H7 (cell line): ENCODE data around the gene UMODL1. TPM values are rescaled to one million over a fixed set of nuclear protein-coding genes. Genes with fewer than 3 reads are reported as not detected.

Experiments
- DNase-seq: peaks from one replicate; pipeline ENCODE4 v3.0.0; 2012
- H3K27me3 ChIP-seq: 2 replicates; pipeline ENCODE4 v1.6.0; 2011; ENCODE audit warnings: mild to moderate bottlenecking, low read length; ENCODE audit not compliant: control insufficient read depth, insufficient read depth
- H3K36me3 ChIP-seq: replicated peaks from 2 replicates; pipeline ENCODE4 v1.5.1; 2011; ENCODE audit warnings: low read length; ENCODE audit not compliant: control insufficient read depth, insufficient read depth
- H3K4me3 ChIP-seq: 2 replicates; pipeline ENCODE4 v1.5.1; 2011; ENCODE audit warnings: low read depth, mild to moderate bottlenecking, control low read depth, low read length, moderate library complexity; ENCODE audit not compliant: insufficient read depth
- total RNA-seq: library from RNA; depleted of rRNA; stranded (reverse); fragments of >200 nt; shearing (Covaris generic); gene quantifications from 2 replicates; pipeline ENCODE4 v1.2.3, GENCODE V29; 2014

The UMODL1 gene
- total RNA-seq, 1 experiment from 2014 or later = 0.73 TPM

GRCh38 chr21:42044871-42045495 lies 26.1 kb upstream of the UMODL1 start:
- H3K36me3 ChIP-seq = no peaks in the 10 kb centered on the region
- no peaks in the 10 kb centered on the region for H3K27me3 ChIP-seq
- DNase-seq = no peak
- no peak overlapping the region for H3K4me3 ChIP-seq

- Histone ChIP-seq H3K36me3 (no peaks in the 10 kb centered on the region), H3K4me3 (no peak overlapping the region), H3K27me3 (no peaks in the 10 kb centered on the region)
- DNase-seq = no peak
These were observed 23.1 kb upstream of the UMODL1 start for GRCh38 chr21:42047821-42048613.

DNA sequence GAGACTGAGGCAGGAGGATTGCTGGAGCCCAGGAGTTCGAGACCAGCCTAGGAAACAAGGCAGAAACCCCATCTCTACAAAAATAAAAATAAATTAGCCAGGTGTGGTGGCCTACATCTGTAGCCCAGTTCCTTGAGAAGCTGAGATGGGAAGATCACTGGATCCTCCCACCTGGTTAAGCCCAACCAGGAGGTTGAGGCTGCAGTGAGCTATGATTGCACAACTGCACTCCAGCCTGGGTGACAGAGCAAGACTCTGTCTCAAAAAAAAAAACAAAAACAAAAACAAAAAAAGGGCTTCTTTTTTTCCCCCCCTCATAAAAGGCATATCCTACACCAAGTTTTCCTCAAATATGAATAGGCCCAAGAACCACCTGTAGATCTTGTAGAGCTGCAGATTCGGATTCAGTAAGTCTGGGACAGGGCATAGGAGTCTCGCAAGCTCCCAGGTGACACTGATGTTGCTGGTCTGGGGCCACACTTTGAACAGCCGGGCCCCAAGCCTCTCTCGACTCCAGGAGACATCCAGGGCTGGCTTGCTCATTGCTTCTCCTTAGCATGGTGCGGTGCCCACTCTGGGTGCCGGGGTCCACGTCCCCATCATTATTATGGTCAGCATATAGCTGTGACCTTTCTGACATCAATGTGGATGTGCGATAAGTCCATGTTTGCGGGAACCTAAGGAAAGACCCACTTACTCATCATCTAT lies 22.1 kb upstream of the UMODL1 start:
- H3K27me3 ChIP-seq = no peaks in the 10 kb centered on the region
- no peak overlapping the region for H3K4me3 ChIP-seq
- DNase-seq = no peak
- H3K36me3 ChIP-seq = no peaks in the 10 kb centered on the region

- no peak for DNase-seq
- no peak overlapping the region for H3K4me3 ChIP-seq
- no peaks in the 10 kb centered on the region for H3K36me3 ChIP-seq
- H3K27me3 ChIP-seq = no peaks in the 10 kb centered on the region
These were observed 21.3 kb upstream of the UMODL1 start for GRCh38 chr21:42049578-42050430.

DNA sequence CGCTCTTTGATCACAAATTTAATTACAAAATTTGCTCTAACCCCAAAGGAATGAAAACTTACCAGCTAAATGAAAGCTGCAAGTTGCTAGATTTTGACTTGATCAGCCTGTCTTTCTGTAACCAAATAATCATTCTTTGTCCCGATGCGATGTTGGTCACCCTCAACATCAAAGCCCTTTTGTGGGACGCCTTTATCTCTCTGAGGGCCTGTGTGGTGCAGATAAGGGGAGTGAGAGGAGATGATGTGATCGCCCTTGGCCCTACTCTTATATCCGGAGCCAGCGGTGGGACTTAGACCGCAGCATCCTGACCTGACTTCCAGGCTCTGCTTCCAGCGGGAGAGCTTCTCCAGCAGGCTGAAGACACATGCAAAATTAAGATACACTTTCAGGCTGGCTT lies 19.3 kb upstream of the UMODL1 start:
- no peaks in the 10 kb centered on the region for H3K27me3 ChIP-seq
- H3K4me3 ChIP-seq = no peak overlapping the region
- H3K36me3 ChIP-seq = no peaks in the 10 kb centered on the region
- DNase-seq = no peak

DNA sequence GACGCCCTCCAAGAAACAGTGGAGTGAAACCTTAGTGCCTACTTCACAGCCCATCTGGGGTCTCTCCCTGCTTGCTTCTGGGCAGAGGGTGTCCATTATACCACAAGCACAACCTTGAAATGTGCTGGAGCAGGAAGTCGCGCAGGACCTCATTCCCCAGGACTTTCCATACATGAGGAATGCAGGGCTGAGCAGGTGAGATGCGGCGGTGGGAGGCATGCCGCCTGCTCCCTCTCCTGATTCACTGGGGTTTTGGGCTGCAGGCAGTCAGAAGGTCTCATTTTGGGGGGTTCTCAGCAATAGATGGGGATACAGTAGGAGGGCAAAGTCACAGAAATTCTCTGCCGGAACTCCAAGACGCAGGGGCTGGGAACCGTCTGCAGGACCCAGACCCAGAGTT lies 15.7 kb upstream of the UMODL1 start:
- Histone ChIP-seq H3K27me3 (no peaks in the 10 kb centered on the region), H3K4me3 (no peak overlapping the region), H3K36me3 (no peaks in the 10 kb centered on the region)
- no peak for DNase-seq

DNA sequence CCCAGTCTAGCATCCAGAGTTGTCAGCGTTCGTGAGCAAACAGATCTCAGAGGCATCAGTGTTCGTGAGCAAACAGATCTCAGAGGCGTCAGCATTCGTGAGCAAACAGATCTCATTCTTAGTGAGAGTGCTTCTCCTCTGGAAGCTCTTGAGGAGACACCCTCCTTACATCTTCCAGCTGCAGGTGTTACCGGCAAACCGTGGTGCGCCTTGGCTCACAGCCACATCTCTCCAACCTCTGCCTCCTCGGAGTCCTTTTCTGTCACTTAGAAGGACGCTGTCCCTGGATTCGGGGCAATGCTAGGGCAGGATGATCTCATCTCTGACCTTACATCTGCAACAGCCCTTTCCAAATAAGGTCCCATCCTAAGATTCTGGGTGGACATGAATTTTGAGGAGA lies 14.6 kb upstream of the UMODL1 start:
- no peak for DNase-seq
- H3K27me3 ChIP-seq = no peaks in the 10 kb centered on the region
- H3K4me3 ChIP-seq = no peak overlapping the region
- no peaks in the 10 kb centered on the region for H3K36me3 ChIP-seq

GRCh38 chr21:42056996-42057689 lies 14.0 kb upstream of the UMODL1 start:
- no peaks in the 10 kb centered on the region for H3K36me3 ChIP-seq
- peak; percentile 58 for DNase-seq
- no peak overlapping the region for H3K4me3 ChIP-seq
- H3K27me3 ChIP-seq = no peaks in the 10 kb centered on the region

DNA sequence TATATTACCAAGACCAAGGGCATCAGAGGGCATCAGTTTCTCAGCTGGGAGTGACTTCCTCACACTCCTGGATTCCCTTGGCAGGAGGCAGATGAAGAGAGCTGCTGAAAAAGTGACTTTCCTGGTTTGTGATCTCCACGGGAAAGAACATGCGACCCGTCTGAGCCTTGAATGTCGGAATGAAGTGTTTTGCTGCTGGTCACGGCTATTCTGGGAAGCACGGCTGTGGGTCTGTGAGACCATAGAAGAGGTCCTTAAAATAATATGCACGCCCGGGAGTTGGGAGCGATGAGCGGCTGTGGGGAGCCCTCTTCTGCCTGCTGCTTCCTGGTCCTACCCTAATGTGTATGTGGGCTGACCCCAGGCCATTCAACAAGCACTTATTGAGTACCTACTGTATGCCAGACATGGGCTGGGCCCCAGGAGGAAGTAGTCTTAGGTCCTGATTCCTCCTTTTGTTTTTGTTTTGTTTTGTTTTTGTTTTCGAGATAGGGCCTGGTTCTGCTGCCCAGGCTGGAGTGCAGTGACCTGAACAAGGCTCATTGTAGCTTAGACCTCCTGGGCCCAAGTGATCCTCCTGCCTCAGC lies 13.2 kb upstream of the UMODL1 start:
- Histone ChIP-seq H3K4me3 (no peak overlapping the region), H3K36me3 (no peaks in the 10 kb centered on the region), H3K27me3 (no peaks in the 10 kb centered on the region)
- DNase-seq = no peak

DNA sequence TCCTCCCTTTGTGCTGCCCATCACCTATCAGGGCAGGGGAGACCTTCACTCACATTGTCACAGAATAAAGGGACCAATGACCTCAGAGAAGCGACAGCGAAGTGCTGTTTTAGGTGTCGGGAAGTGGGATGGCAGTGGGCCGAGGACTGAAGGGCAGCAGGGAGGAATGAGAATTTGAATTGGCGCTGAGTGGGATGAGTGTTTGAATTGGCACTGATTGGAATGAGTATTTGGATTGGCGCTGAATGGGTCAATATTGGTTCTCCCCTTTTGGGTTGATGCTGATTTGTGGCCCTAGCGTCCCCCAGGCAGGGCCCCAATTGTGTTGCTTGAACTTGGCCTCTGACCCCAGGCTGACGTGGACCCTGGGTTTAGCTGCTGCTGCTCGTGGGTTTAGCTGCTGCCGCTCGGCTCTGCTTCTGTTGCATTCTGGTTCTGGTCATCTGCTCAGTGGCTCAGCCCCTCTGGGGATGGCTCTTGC lies 12.4 kb upstream of the UMODL1 start:
- Histone ChIP-seq H3K36me3 (no peaks in the 10 kb centered on the region), H3K4me3 (no peak overlapping the region), H3K27me3 (no peaks in the 10 kb centered on the region)
- DNase-seq = no peak

GRCh38 chr21:42059141-42059540 lies 12.0 kb upstream of the UMODL1 start:
- no peak overlapping the region for H3K4me3 ChIP-seq
- DNase-seq = no peak
- no peaks in the 10 kb centered on the region for H3K36me3 ChIP-seq
- H3K27me3 ChIP-seq = no peaks in the 10 kb centered on the region

- Histone ChIP-seq H3K4me3 (no peak overlapping the region), H3K36me3 (no peaks in the 10 kb centered on the region), H3K27me3 (no peaks in the 10 kb centered on the region)
- DNase-seq = no peak
These were observed 11.4 kb upstream of the UMODL1 start for GRCh38 chr21:42059721-42060120.

- H3K4me3 ChIP-seq = no peak overlapping the region
- DNase-seq = no peak
- no peaks in the 10 kb centered on the region for H3K27me3 ChIP-seq
- H3K36me3 ChIP-seq = no peaks in the 10 kb centered on the region
These were observed 11.0 kb upstream of the UMODL1 start for GRCh38 chr21:42060166-42060565.
